K562 (cell line): ENCODE data around the gene HELZ. TPM values are rescaled to one million over a fixed set of nuclear protein-coding genes. Genes with fewer than 3 reads are reported as not detected.

Experiments used
- ATF7 ChIP-seq: fragments of 450-650 bp; IDR thresholded peaks from 2 replicates; pipeline ENCODE4 v1.7.1; 2014; ENCODE audit warnings: mild to moderate bottlenecking, moderate library complexity
- BCLAF1 ChIP-seq, 2 experiments: fragments of 450-650 bp in 1 of 2; IDR thresholded peaks; 2 replicates each; pipeline ENCODE4 v1.6.1; 2011 to 2017; ENCODE audit warnings: low read depth in 2 of 2, antibody characterized with exemption in 1 of 2, borderline replicate concordance in 1 of 2, low read length in 1 of 2, mild to moderate bottlenecking in 1 of 2, mixed read lengths in 1 of 2; ENCODE audit not compliant: control insufficient read depth in 1 of 2
- CBX3 ChIP-seq, 2 experiments: IDR thresholded peaks; 1 replicate in 1 of 2; 2 replicates in 1 of 2; pipeline ENCODE4 v1.6.1; 2012; ENCODE audit warnings: inconsistent platforms in 2 of 2, low read length in 2 of 2, borderline replicate concordance in 1 of 2, control low read depth in 1 of 2
- CTCFL ChIP-seq: IDR thresholded peaks from 2 replicates; pipeline ENCODE4 v1.6.1; 2011; ENCODE audit warnings: borderline replicate concordance, low read depth, mild to moderate bottlenecking, moderate library complexity, low read length; ENCODE audit not compliant: insufficient read depth, poor library complexity, severe bottlenecking
- DDX20 ChIP-seq: fragments of 450-650 bp; IDR thresholded peaks from 2 replicates; pipeline ENCODE4 v1.6.1; 2016; ENCODE audit warnings: missing genetic modification characterization, low read depth, mild to moderate bottlenecking, missing compliant biosample characterization, moderate library complexity
- ETV5 ChIP-seq: sonication (generic); formaldehyde crosslinking; IDR thresholded peaks from 2 replicates; pipeline ENCODE4 v1.4.0; 2020; ENCODE audit warnings: low read depth, mild to moderate bottlenecking, missing genetic modification reagents
- GABPB2 ChIP-seq: fragments of 250-450 bp; sonication (Bioruptor Pico); conservative IDR thresholded peaks from 2 replicates; pipeline ENCODE4 v1.5.1; 2021; ENCODE audit warnings: mild to moderate bottlenecking
- MAX ChIP-seq: sonication (generic); formaldehyde crosslinking; IDR thresholded peaks from 2 replicates; pipeline ENCODE4 v1.9.0; 2022; ENCODE audit warnings: mild to moderate bottlenecking, missing genetic modification reagents
- MBD2 ChIP-seq: sonication (generic); IDR thresholded peaks from 2 replicates; pipeline ENCODE4 v1.6.1; 2016; ENCODE audit warnings: low read depth, borderline replicate concordance
- MEF2D ChIP-seq: conservative IDR thresholded peaks from 2 replicates; pipeline ENCODE4 v1.6.1; 2016; ENCODE audit warnings: low read depth, missing genetic modification characterization, missing compliant biosample characterization
- NR3C1 ChIP-seq: sonication (generic); formaldehyde crosslinking; IDR thresholded peaks from 2 replicates; pipeline ENCODE4 v1.8.1; 2022; ENCODE audit warnings: missing genetic modification reagents
- POLR2AphosphoS2 ChIP-seq: IDR thresholded peaks from 2 replicates; pipeline ENCODE4 v1.6.1; 2012; ENCODE audit warnings: low read length, improper control_type of control experiment
- PTBP1 ChIP-seq: fragments of 200-400 bp; formaldehyde crosslinking; IDR thresholded peaks from 2 replicates; pipeline ENCODE4 v1.6.1; 2017; ENCODE audit warnings: low read depth, low read length
- SIX5 ChIP-seq, 2 experiments: IDR thresholded peaks; 2 replicates each; pipeline ENCODE4 v1.6.1; 2011; ENCODE audit warnings: low read length in 2 of 2, borderline replicate concordance in 1 of 2, low read depth in 1 of 2, mild to moderate bottlenecking in 1 of 2, moderate library complexity in 1 of 2; ENCODE audit not compliant: insufficient read depth in 1 of 2
- USF1 ChIP-seq: sonication (generic); formaldehyde crosslinking; IDR thresholded peaks from 2 replicates; pipeline ENCODE4 v1.9.0; 2022; ENCODE audit warnings: mild to moderate bottlenecking, missing genetic modification reagents
- YY1 ChIP-seq, 3 experiments: IDR thresholded peaks; 2 replicates each; pipeline ENCODE4 v1.6.1; 2011; ENCODE audit warnings: low read length in 2 of 3, mild to moderate bottlenecking in 2 of 3, moderate library complexity in 2 of 3, borderline replicate concordance in 1 of 3, control low read depth in 1 of 3, low read depth in 1 of 3; ENCODE audit not compliant: insufficient read depth in 3 of 3, insufficient replicate concordance in 2 of 3, control insufficient read depth in 1 of 3, insufficient read length in 1 of 3; ENCODE audit errors: extremely low read depth in 1 of 3
- polyA plus RNA-seq, 8 experiments: library from polyadenylated mRNA; depleted of rRNA in 4 of 8; stranded (reverse) in 5 of 8; unstranded in 3 of 8; fragments of >200 nt; fragmentation: Nextera tagmentation in 2 of 8; fragmentation: Illumina TruSeq in 1 of 8; extraction: Ambion mirVana in 2 of 8; extraction: Trizol in 1 of 8; gene quantifications; 2 replicates each; pipeline versions ENCODE4 v1.2.1 to v1.2.3, GENCODE V29; 2011 to 2014; ENCODE audit warnings: inconsistent platforms in 1 of 8, missing spikeins in 1 of 8
- total RNA-seq, 7 experiments: library from RNA; depleted of rRNA in 6 of 7; stranded (reverse); fragments of >200 nt in 6 of 7; fragmentation: Illumina TruSeq in 2 of 7; extraction: Trizol in 2 of 7; gene quantifications; 2 replicates each; pipeline versions ENCODE4 v1.2.1 to v1.2.3, GENCODE V29; 2011 to 2021; ENCODE audit warnings: low replicate concordance in 1 of 7
- TF ChIP-seq, protein P1 (sequence below): fragments of 450-650 bp; IDR thresholded peaks from 2 replicates; pipeline ENCODE4 v1.7.0; 2016; ENCODE audit warnings: borderline replicate concordance
- TF ChIP-seq, protein P2 (sequence below): sonication (generic); formaldehyde crosslinking; IDR thresholded peaks from 2 replicates; pipeline ENCODE4 v1.8.0; 2022; ENCODE audit warnings: missing genetic modification reagents, mild to moderate bottlenecking, borderline replicate concordance

HELZ gene
- total and polyA plus RNA-seq, 9 of the 15 experiments (the other 6 are each of a cell fraction or from before 2014, with no cell fraction given) = 5.2 to 39.8 (median 17.3) TPM

GRCh38 chr17:67223924-67224323 lies 21.1 kb downstream of the HELZ start (continued):
- no peak for TF ChIP-seq BCLAF1 (IDR thresholded peaks at IDR 0.05; ENCODE audit: borderline replicate concordance in 1 of 2, control insufficient read depth in 1 of 2, low read depth in 2 of 2, low read length in 1 of 2)
- TF ChIP-seq CTCFL = no peak
- peak; percentile 92 for TF ChIP-seq USF1 (CRISPR knock-in tag)
- TF ChIP-seq, protein P1, sequence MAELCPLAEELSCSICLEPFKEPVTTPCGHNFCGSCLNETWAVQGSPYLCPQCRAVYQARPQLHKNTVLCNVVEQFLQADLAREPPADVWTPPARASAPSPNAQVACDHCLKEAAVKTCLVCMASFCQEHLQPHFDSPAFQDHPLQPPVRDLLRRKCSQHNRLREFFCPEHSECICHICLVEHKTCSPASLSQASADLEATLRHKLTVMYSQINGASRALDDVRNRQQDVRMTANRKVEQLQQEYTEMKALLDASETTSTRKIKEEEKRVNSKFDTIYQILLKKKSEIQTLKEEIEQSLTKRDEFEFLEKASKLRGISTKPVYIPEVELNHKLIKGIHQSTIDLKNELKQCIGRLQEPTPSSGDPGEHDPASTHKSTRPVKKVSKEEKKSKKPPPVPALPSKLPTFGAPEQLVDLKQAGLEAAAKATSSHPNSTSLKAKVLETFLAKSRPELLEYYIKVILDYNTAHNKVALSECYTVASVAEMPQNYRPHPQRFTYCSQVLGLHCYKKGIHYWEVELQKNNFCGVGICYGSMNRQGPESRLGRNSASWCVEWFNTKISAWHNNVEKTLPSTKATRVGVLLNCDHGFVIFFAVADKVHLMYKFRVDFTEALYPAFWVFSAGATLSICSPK = no peak
- no peak for TF ChIP-seq ETV5 (CRISPR knock-in tag)
- no peak for TF ChIP-seq MEF2D (tag)
- no peak for TF ChIP-seq NR3C1 (CRISPR knock-in tag)
- TF ChIP-seq, protein P2, sequence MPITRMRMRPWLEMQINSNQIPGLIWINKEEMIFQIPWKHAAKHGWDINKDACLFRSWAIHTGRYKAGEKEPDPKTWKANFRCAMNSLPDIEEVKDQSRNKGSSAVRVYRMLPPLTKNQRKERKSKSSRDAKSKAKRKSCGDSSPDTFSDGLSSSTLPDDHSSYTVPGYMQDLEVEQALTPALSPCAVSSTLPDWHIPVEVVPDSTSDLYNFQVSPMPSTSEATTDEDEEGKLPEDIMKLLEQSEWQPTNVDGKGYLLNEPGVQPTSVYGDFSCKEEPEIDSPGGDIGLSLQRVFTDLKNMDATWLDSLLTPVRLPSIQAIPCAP (CRISPR knock-in tag) = no peak
- TF ChIP-seq POLR2AphosphoS2 = no peak
- TF ChIP-seq SIX5 (IDR thresholded peaks at IDR 0.05; ENCODE audit: borderline replicate concordance in 1 of 2, insufficient read depth in 1 of 2, low read depth in 1 of 2, low read length in 2 of 2) = no peak
- TF ChIP-seq CBX3 (IDR thresholded peaks at IDR 0.05; ENCODE audit: borderline replicate concordance in 1 of 2, low read length in 2 of 2) = no peak; a peak in 1 of 3 replicates
- TF ChIP-seq YY1 (IDR thresholded peaks at IDR 0.05; ENCODE audit: borderline replicate concordance in 1 of 3, control insufficient read depth in 1 of 3, extremely low read depth in 1 of 3, insufficient read depth in 3 of 3, insufficient read length in 1 of 3, insufficient replicate concordance in 2 of 3, low read depth in 1 of 3, low read length in 2 of 3) = peak in 1 of 3 experiments; percentile 38
- TF ChIP-seq ATF7 = no peak
- no peak for TF ChIP-seq DDX20 (tag)
- no peak for TF ChIP-seq GABPB2 (CRISPR knock-in tag)
- TF ChIP-seq PTBP1 = no peak
- TF ChIP-seq MAX = no peak
- TF ChIP-seq MBD2 = no peak
